Measurements from ENCODE around the gene PPP2R2C. TPM values are rescaled to one million over a fixed set of nuclear protein-coding genes. Genes with fewer than 3 reads are reported as not detected.

The PPP2R2C gene
- total RNA-seq, 1 experiment from 2014 or later, result 32.9 TPM

- Histone ChIP-seq H2AFZ (ENCODE audit: low read depth, low read length, poor library complexity, severe bottlenecking) (no peak overlapping the region), H3K4me1 (ENCODE audit: control insufficient read depth in 1 of 2, insufficient read depth in 2 of 2, low read length in 2 of 2) (no peaks in the 10 kb centered on the region), H3K4me2 (ENCODE audit: low read length) (no peak overlapping the region), H3K9ac (ENCODE audit: low read length) (no peak overlapping the region), H3K27ac (ENCODE audit: low read depth, low read length) (no peak overlapping the region), H4K20me1 (ENCODE audit: insufficient read depth) (no peaks in the 10 kb centered on the region), H3K4me3 (replicated peaks in 1 of 2; ENCODE audit: low read depth in 1 of 2, low read length in 2 of 2) (no peak overlapping the region), H3K9me3 (ENCODE audit: control insufficient read depth in 1 of 2, insufficient read depth in 1 of 2, low read depth in 1 of 2, low read length in 2 of 2) (no peaks in the 10 kb centered on the region), H3K79me2 (ENCODE audit: insufficient read depth, low read length) (no peaks in the 10 kb centered on the region), H3K9me2 (ENCODE audit: insufficient read depth) (no peaks in the 10 kb centered on the region), H3K36me3 (ENCODE audit: control insufficient read depth in 1 of 2, insufficient read depth in 2 of 2, low read length in 2 of 2) (no peaks in the 10 kb centered on the region), H3K27me3 (ENCODE audit: insufficient read depth, low read length) (no peaks in the 10 kb centered on the region)
- intact Hi-C loops (cut with micrococcal nuclease), result no loop called here
- RAD21 ChIA-PET (ENCODE audit: low non-redundant PET in 1 of 2, low total read pairs in 2 of 2, uncharacterized antibody in 2 of 2, unreplicated experiment in 2 of 2), result no interaction called here
- no peak for ATAC-seq
- DNase-seq (ENCODE audit: low read depth, low spot score), result no peak
- CTCF ChIA-PET, result no interaction called here
- no peak for TF ChIP-seq CEBPB (IDR thresholded peaks at IDR 0.05; ENCODE audit: low read depth)
- no peak for TF ChIP-seq ELF1 (IDR thresholded peaks at IDR 0.05; ENCODE audit: borderline replicate concordance, low read depth)
- no peak for TF ChIP-seq POLR2A (IDR thresholded peaks at IDR 0.05; ENCODE audit: borderline replicate concordance, extremely low read depth, insufficient read depth, insufficient read length)
- no peak for TF ChIP-seq CBX3 (IDR thresholded peaks at IDR 0.05; ENCODE audit: low read depth)
- POLR2A ChIA-PET, result no interaction called here
- BruUV-seq (replicated peaks), result no TSS peak
These were observed 189.1 kb downstream of the PPP2R2C start for GRCh38 chr4:6283282-6283681.

GRCh38 chr4:6282314-6282771 lies 190.1 kb downstream of the PPP2R2C start:
- Histone ChIP-seq H3K27ac (ENCODE audit: low read depth, low read length) (no peak overlapping the region), H3K9me2 (ENCODE audit: insufficient read depth) (no peaks in the 10 kb centered on the region), H3K4me2 (ENCODE audit: low read length) (no peak overlapping the region), H3K9me3 (ENCODE audit: control insufficient read depth in 1 of 2, insufficient read depth in 1 of 2, low read depth in 1 of 2, low read length in 2 of 2) (no peaks in the 10 kb centered on the region), H2AFZ (ENCODE audit: low read depth, low read length, poor library complexity, severe bottlenecking) (no peak overlapping the region), H3K79me2 (ENCODE audit: insufficient read depth, low read length) (no peaks in the 10 kb centered on the region), H3K4me1 (ENCODE audit: control insufficient read depth in 1 of 2, insufficient read depth in 2 of 2, low read length in 2 of 2) (no peaks in the 10 kb centered on the region), H3K36me3 (ENCODE audit: control insufficient read depth in 1 of 2, insufficient read depth in 2 of 2, low read length in 2 of 2) (no peaks in the 10 kb centered on the region), H4K20me1 (ENCODE audit: insufficient read depth) (no peaks in the 10 kb centered on the region), H3K27me3 (ENCODE audit: insufficient read depth, low read length) (no peaks in the 10 kb centered on the region), H3K4me3 (replicated peaks in 1 of 2; ENCODE audit: low read depth in 1 of 2, low read length in 2 of 2) (no peak overlapping the region), H3K9ac (ENCODE audit: low read length) (no peak overlapping the region)
- ATAC-seq (no peak), DNase-seq (ENCODE audit: low read depth, low spot score) (no peak)
- ChIA-PET POLR2A (no interaction called here), CTCF (no interaction called here), RAD21 (ENCODE audit: low non-redundant PET in 1 of 2, low total read pairs in 2 of 2, uncharacterized antibody in 2 of 2, unreplicated experiment in 2 of 2) (no interaction called here)
- BruUV-seq (replicated peaks), result no TSS peak
- intact Hi-C loops (cut with micrococcal nuclease), result no loop called here
- TF ChIP-seq RAD21 (IDR thresholded peaks at IDR 0.05; ENCODE audit: low read depth) (no peak), YY1 (IDR thresholded peaks at IDR 0.05; ENCODE audit: extremely low read depth, insufficient replicate concordance, low read depth, low read length) (no peak), ELF1 (IDR thresholded peaks at IDR 0.05; ENCODE audit: borderline replicate concordance, low read depth) (no peak), JUND (IDR thresholded peaks at IDR 0.05) (no peak), REST (IDR thresholded peaks at IDR 0.05; ENCODE audit: low read depth) (no peak), CEBPB (IDR thresholded peaks at IDR 0.05; ENCODE audit: low read depth) (no peak), SRF (IDR thresholded peaks at IDR 0.05; ENCODE audit: low read depth) (no peak), EZH2phosphoT487 (IDR thresholded peaks at IDR 0.05; ENCODE audit: borderline replicate concordance) (no peak), FOSL1 (IDR thresholded peaks at IDR 0.05; ENCODE audit: low read depth) (no peak), SP1 (IDR thresholded peaks at IDR 0.05; ENCODE audit: low read depth) (no peak), POLR2AphosphoS5 (IDR thresholded peaks at IDR 0.05; ENCODE audit: low read depth, low read length) (no peak), MAX (IDR thresholded peaks at IDR 0.05) (no peak), SIN3A (IDR thresholded peaks at IDR 0.05; ENCODE audit: low read depth) (no peak), ZNF274 (IDR thresholded peaks at IDR 0.05; ENCODE audit: low read depth, low read length) (no peak)

All from HCT116 (cell line).